Measurements from ENCODE around the gene DBR1. TPM values are rescaled to one million over a fixed set of nuclear protein-coding genes. Genes with fewer than 3 reads are reported as not detected.

The DBR1 gene
- total RNA-seq, 2 donors from 2014 or later, result 9.1 to 15.8 TPM

DNA sequence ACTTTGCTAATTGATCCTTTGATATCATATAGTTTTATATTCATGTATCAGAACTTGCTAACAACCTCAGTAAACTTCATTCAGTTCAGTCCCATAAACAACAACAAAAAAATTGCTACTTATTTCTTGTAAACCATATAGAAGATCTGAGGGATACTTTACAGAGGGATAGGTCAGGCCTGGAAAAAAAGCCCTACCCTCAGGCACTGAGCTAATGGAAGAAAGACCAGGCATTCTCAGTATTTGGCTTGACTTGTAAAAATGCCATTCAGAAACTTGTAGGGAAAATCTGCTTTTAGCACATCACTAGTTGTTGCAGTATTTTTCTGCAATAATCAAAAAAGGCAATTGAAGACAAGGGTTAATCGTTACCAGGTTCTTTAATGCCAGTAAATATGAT lies 45.5 kb upstream of the DBR1 start:
- no peak overlapping the region for H3K27ac ChIP-seq

DNA sequence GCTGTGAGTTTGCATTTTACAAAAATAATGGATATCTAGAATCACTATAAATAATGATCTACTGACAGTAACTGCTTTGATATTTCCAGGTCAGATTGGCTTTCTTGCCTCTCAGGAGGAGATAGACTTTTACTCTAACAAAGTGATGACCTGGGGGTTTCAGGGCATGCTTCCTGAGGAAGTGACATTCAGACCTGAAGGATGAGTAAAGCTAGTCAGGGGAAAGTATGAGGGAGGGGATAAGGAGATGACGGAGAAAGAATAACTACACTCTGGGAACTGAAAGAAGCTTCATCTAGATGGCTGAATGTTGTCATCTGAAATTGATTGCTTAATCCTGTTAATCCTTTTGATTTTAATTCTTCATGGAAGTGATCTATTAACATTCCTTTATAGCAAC lies 44.5 kb upstream of the DBR1 start:
- H3K9me3 ChIP-seq, result no peaks in the 10 kb centered on the region
- no peak overlapping the region for H3K27ac ChIP-seq
- TF ChIP-seq CTCF (IDR thresholded peaks at IDR 0.05), result no peak
- no peak for TF ChIP-seq POLR2AphosphoS5 (IDR thresholded peaks at IDR 0.05)
- no peak for TF ChIP-seq POLR2A (IDR thresholded peaks at IDR 0.05)
- H3K4me3 ChIP-seq, result no peak overlapping the region
- H3K27me3 ChIP-seq (replicated peaks; ENCODE audit: insufficient read depth), result no peaks in the 10 kb centered on the region
- no peak for DNase-seq (ENCODE audit: low spot score)
- WGBS, result 35% methylated on average over 1 of the region's 1 CpG
- no peaks in the 10 kb centered on the region for H3K4me1 ChIP-seq (replicated peaks)
- no peaks in the 10 kb centered on the region for H3K36me3 ChIP-seq
- intact Hi-C loops (cut with DNase I), result no loop called here

More for the DNA sequence above, 45.5 kb upstream of the DBR1 start:
- Histone ChIP-seq H3K27me3 (replicated peaks; ENCODE audit: insufficient read depth) (no peaks in the 10 kb centered on the region), H3K4me1 (replicated peaks) (no peaks in the 10 kb centered on the region), H3K36me3 (no peaks in the 10 kb centered on the region), H3K4me3 (no peak overlapping the region), H3K9me3 (no peaks in the 10 kb centered on the region)
- no peak for TF ChIP-seq POLR2A (IDR thresholded peaks at IDR 0.05)
- no peak for TF ChIP-seq CTCF (IDR thresholded peaks at IDR 0.05)
- no peak for TF ChIP-seq POLR2AphosphoS5 (IDR thresholded peaks at IDR 0.05)
- intact Hi-C loops (cut with DNase I), result no loop called here
- DNase-seq (ENCODE audit: low spot score), result no peak
- 95% methylated on average over 1 of the region's 1 CpG for WGBS

DNA sequence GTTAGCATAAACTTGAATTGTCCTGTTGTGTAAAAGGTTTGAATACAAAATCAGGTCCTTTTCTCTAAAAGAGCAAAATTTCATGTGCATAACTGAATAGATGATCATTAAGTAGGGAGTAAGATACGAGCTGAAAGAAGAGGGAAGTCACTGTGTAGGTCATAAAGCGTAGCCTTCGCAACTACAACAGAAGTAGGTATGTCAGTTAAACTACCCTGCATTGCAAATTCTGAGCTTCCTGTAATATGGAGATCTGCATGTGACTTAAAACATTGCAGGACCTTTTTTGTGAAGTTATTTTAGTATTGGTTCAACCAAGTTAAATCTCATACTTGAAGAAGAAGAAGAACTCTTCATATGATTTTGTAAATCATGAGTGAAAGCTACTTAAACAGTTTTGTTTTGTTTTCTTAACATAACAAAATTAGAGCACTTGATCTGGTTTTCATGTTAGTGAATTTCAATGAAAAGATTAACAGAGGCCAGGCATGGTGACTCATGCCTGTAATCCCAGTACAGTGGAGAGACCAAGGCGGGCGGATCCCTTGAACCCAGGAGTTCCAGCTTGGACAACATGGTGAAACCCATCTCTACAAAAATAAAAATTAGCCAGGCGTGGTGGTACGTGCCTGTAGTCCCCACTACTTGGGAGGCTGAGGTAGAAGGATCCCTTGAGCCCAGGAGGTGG lies 38.8 kb upstream of the DBR1 start:
- intact Hi-C loops (cut with DNase I), result no loop called here
- no peak for DNase-seq (ENCODE audit: low spot score)
- 94% methylated on average over 7 of the region's 7 CpGs for WGBS
- H3K9me3 ChIP-seq, result no peaks in the 10 kb centered on the region
- no peaks in the 10 kb centered on the region for H3K36me3 ChIP-seq
- no peaks in the 10 kb centered on the region for H3K4me1 ChIP-seq (replicated peaks)
- no peak for TF ChIP-seq CTCF (IDR thresholded peaks at IDR 0.05)
- TF ChIP-seq POLR2AphosphoS5 (IDR thresholded peaks at IDR 0.05), result no peak
- no peak for TF ChIP-seq POLR2A (IDR thresholded peaks at IDR 0.05)
- no peaks in the 10 kb centered on the region for H3K27me3 ChIP-seq (replicated peaks; ENCODE audit: insufficient read depth)
- no peak overlapping the region for H3K27ac ChIP-seq
- no peak overlapping the region for H3K4me3 ChIP-seq

GRCh38 chr3:138210528-138210927 lies 35.8 kb upstream of the DBR1 start:
- no peak overlapping the region for H3K27ac ChIP-seq
- no peaks in the 10 kb centered on the region for H3K36me3 ChIP-seq
- TF ChIP-seq CTCF (IDR thresholded peaks at IDR 0.05), result no peak
- TF ChIP-seq POLR2AphosphoS5 (IDR thresholded peaks at IDR 0.05), result no peak
- TF ChIP-seq POLR2A (IDR thresholded peaks at IDR 0.05), result no peak
- 82% methylated on average over 3 of the region's 3 CpGs for WGBS
- H3K4me1 ChIP-seq (replicated peaks), result no peaks in the 10 kb centered on the region
- intact Hi-C loops (cut with DNase I), result no loop called here
- DNase-seq (ENCODE audit: low spot score), result no peak
- H3K27me3 ChIP-seq (replicated peaks; ENCODE audit: insufficient read depth), result no peaks in the 10 kb centered on the region
- H3K4me3 ChIP-seq, result no peak overlapping the region
- no peaks in the 10 kb centered on the region for H3K9me3 ChIP-seq

DNA sequence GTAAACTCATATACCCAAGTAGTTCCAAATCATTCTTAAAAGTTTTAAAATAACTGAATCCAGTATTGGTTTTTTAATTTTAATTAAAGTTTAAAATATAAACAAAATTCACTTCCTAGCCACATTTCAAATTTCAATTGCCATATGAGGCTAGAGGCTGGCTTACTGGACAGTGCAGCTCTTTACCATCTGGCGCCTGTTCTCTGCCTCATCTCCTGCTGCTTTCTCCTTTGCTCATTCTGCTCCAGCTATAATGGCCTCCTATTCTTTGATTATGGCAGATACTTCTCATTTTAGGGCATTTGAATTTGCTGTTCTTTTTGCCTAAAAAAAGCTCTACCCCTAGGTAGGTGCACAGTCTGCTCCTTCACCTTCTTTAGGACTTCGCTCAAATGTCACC lies 31.5 kb upstream of the DBR1 start:
- DNase-seq (ENCODE audit: low spot score), result no peak
- Histone ChIP-seq H3K9me3 (no peaks in the 10 kb centered on the region), H3K27me3 (replicated peaks; ENCODE audit: insufficient read depth) (no peaks in the 10 kb centered on the region), H3K4me3 (no peak overlapping the region), H3K36me3 (no peaks in the 10 kb centered on the region), H3K27ac (no peak overlapping the region), H3K4me1 (replicated peaks) (no peaks in the 10 kb centered on the region)
- 97% methylated on average over 2 of the region's 2 CpGs for WGBS
- TF ChIP-seq POLR2A (IDR thresholded peaks at IDR 0.05), result no peak
- TF ChIP-seq POLR2AphosphoS5 (IDR thresholded peaks at IDR 0.05), result no peak
- no peak for TF ChIP-seq CTCF (IDR thresholded peaks at IDR 0.05)
- intact Hi-C loops (cut with DNase I), result no loop called here
